Measurements from ENCODE around the gene CTXND1.
"Not testable (repeated sequence)": the region's sequence is repeated elsewhere in the genome, so short reads cannot be mapped to it uniquely, and the experiment has no call there.

Gene CTXND1

GRCh38 chr15:80157215-80157614, 94.8 kb downstream of the CTXND1 start:
- no peak overlapping the region for H3K4me3 ChIP-seq (ENCODE audit: low read length)
- H3K4me1 ChIP-seq (ENCODE audit: low read length) = peaks cover 29% of the 10 kb centered on the region
- no peak overlapping the region for H2AFZ ChIP-seq (ENCODE audit: low read length)
- H3K27ac ChIP-seq (ENCODE audit: low read length) = no peak overlapping the region
- H3K9me2 ChIP-seq (replicated peaks; ENCODE audit: insufficient read depth, low read length) = no peaks in the 10 kb centered on the region
- TF ChIP-seq, protein P1, sequence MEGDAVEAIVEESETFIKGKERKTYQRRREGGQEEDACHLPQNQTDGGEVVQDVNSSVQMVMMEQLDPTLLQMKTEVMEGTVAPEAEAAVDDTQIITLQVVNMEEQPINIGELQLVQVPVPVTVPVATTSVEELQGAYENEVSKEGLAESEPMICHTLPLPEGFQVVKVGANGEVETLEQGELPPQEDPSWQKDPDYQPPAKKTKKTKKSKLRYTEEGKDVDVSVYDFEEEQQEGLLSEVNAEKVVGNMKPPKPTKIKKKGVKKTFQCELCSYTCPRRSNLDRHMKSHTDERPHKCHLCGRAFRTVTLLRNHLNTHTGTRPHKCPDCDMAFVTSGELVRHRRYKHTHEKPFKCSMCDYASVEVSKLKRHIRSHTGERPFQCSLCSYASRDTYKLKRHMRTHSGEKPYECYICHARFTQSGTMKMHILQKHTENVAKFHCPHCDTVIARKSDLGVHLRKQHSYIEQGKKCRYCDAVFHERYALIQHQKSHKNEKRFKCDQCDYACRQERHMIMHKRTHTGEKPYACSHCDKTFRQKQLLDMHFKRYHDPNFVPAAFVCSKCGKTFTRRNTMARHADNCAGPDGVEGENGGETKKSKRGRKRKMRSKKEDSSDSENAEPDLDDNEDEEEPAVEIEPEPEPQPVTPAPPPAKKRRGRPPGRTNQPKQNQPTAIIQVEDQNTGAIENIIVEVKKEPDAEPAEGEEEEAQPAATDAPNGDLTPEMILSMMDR (IDR thresholded peaks at IDR 0.05; ENCODE audit: low read length) = no peak
- TF ChIP-seq EZH2phosphoT487 (IDR thresholded peaks at IDR 0.05; ENCODE audit: low read length) (no peak), EZH2 (optimal IDR thresholded peaks at IDR 0.05; ENCODE audit: low read depth, low read length) (no peak)
- H3K9me3 ChIP-seq (replicated peaks; ENCODE audit: insufficient read depth, low read length) = no peaks in the 10 kb centered on the region
- H3K27me3 ChIP-seq (replicated peaks; ENCODE audit: insufficient read depth, low read length) = no peaks in the 10 kb centered on the region
- peaks cover 17% of the 10 kb centered on the region; the same call in 1 of the 2 replicates for H3F3A ChIP-seq (ENCODE audit: insufficient read depth, low read length)
- no peak overlapping the region for H3K4me2 ChIP-seq (ENCODE audit: low read depth, low read length)
- H4K20me1 ChIP-seq (ENCODE audit: insufficient read depth, low read length) = no peaks in the 10 kb centered on the region
- no peak for DNase-seq
- H3K36me3 ChIP-seq (replicated peaks; ENCODE audit: insufficient read depth, low read length) = no peaks in the 10 kb centered on the region
- peaks cover 20% of the 10 kb centered on the region for H3K79me2 ChIP-seq (ENCODE audit: low read length)
- H3K9ac ChIP-seq (ENCODE audit: low read length) = no peak overlapping the region

GRCh38 chr15:80156176-80156720, 95.8 kb downstream of the CTXND1 start:
- TF ChIP-seq EZH2 (optimal IDR thresholded peaks at IDR 0.05; ENCODE audit: low read depth, low read length) (no peak), EZH2phosphoT487 (IDR thresholded peaks at IDR 0.05; ENCODE audit: low read length) (no peak)
- Histone ChIP-seq H3K79me2 (ENCODE audit: low read length) (peaks cover 20% of the 10 kb centered on the region), H3K9ac (ENCODE audit: low read length) (no peak overlapping the region), H3K4me1 (ENCODE audit: low read length) (peaks cover 26% of the 10 kb centered on the region), H3K36me3 (replicated peaks; ENCODE audit: insufficient read depth, low read length) (no peaks in the 10 kb centered on the region), H3K27me3 (replicated peaks; ENCODE audit: insufficient read depth, low read length) (no peaks in the 10 kb centered on the region), H3K4me2 (ENCODE audit: low read depth, low read length) (no peak overlapping the region), H3K4me3 (ENCODE audit: low read length) (no peak overlapping the region), H3K9me2 (replicated peaks; ENCODE audit: insufficient read depth, low read length) (no peaks in the 10 kb centered on the region), H3F3A (ENCODE audit: insufficient read depth, low read length) (peaks cover 17% of the 10 kb centered on the region; the same call in 1 of the 2 replicates), H3K9me3 (replicated peaks; ENCODE audit: insufficient read depth, low read length) (no peaks in the 10 kb centered on the region), H2AFZ (ENCODE audit: low read length) (no peak overlapping the region), H4K20me1 (ENCODE audit: insufficient read depth, low read length) (no peaks in the 10 kb centered on the region), H3K27ac (ENCODE audit: low read length) (no peak overlapping the region)
- no peak for DNase-seq

GRCh38 chr15:80155378-80156175, 96.4 kb downstream of the CTXND1 start:
- not testable (repeated sequence) for H3K4me2 ChIP-seq (ENCODE audit: low read depth, low read length); H3K27ac ChIP-seq (ENCODE audit: low read length); H3K36me3 ChIP-seq (replicated peaks; ENCODE audit: insufficient read depth, low read length); DNase-seq; H4K20me1 ChIP-seq (ENCODE audit: insufficient read depth, low read length); H2AFZ ChIP-seq (ENCODE audit: low read length); H3K9ac ChIP-seq (ENCODE audit: low read length); H3K9me3 ChIP-seq (replicated peaks; ENCODE audit: insufficient read depth, low read length); H3K9me2 ChIP-seq (replicated peaks; ENCODE audit: insufficient read depth, low read length); H3K27me3 ChIP-seq (replicated peaks; ENCODE audit: insufficient read depth, low read length); H3K4me3 ChIP-seq (ENCODE audit: low read length)
- peaks cover 20% of the 10 kb centered on the region for H3K79me2 ChIP-seq (ENCODE audit: low read length)
- peaks cover 13% of the 10 kb centered on the region; the same call in 1 of the 2 replicates for H3F3A ChIP-seq (ENCODE audit: insufficient read depth, low read length)
- peaks cover 19% of the 10 kb centered on the region for H3K4me1 ChIP-seq (ENCODE audit: low read length)

- Histone ChIP-seq H3K4me1 (ENCODE audit: low read length) (peaks cover 13% of the 10 kb centered on the region), H4K20me1 (ENCODE audit: insufficient read depth, low read length) (no peaks in the 10 kb centered on the region), H3K9me3 (replicated peaks; ENCODE audit: insufficient read depth, low read length) (no peaks in the 10 kb centered on the region), H3K36me3 (replicated peaks; ENCODE audit: insufficient read depth, low read length) (no peaks in the 10 kb centered on the region), H3K9ac (ENCODE audit: low read length) (no peak overlapping the region), H2AFZ (ENCODE audit: low read length) (no peak overlapping the region), H3F3A (ENCODE audit: insufficient read depth, low read length) (peaks cover 7% of the 10 kb centered on the region; the same call in 1 of the 2 replicates), H3K4me3 (ENCODE audit: low read length) (no peak overlapping the region), H3K9me2 (replicated peaks; ENCODE audit: insufficient read depth, low read length) (no peaks in the 10 kb centered on the region), H3K27me3 (replicated peaks; ENCODE audit: insufficient read depth, low read length) (no peaks in the 10 kb centered on the region), H3K79me2 (ENCODE audit: low read length) (peaks cover 20% of the 10 kb centered on the region), H3K27ac (ENCODE audit: low read length) (no peak overlapping the region), H3K4me2 (ENCODE audit: low read depth, low read length) (no peak overlapping the region)
- TF ChIP-seq, protein P1 (IDR thresholded peaks at IDR 0.05; ENCODE audit: low read length) = no peak
- TF ChIP-seq EZH2phosphoT487 (IDR thresholded peaks at IDR 0.05; ENCODE audit: low read length) = no peak
- no peak for TF ChIP-seq EZH2 (optimal IDR thresholded peaks at IDR 0.05; ENCODE audit: low read depth, low read length)
- DNase-seq = no peak
These were observed 97.0 kb downstream of the CTXND1 start for GRCh38 chr15:80155001-80155377.
